SK-N-SH (cell line): ENCODE data around the gene PCDHB13.
"Not testable (repeated sequence)": the region's sequence is repeated elsewhere in the genome, so short reads cannot be mapped to it uniquely, and the experiment has no call there.

Experiments
- CHD2 ChIP-seq: fragments of 150-350 bp; IDR thresholded peaks from 2 replicates; pipeline ENCODE4 v1.6.1; 2018; ENCODE audit warnings: low read length; ENCODE audit not compliant: partially characterized antibody
- CTCF ChIP-seq: fragments of 200-600 bp; sonication (generic); IDR thresholded peaks from 2 replicates; pipeline ENCODE4 v1.6.1; 2017; ENCODE audit warnings: antibody characterized with exemption, mild to moderate bottlenecking, moderate library complexity
- ELF1 ChIP-seq: IDR thresholded peaks from 2 replicates; pipeline ENCODE4 v1.4.0; 2012
- EP300 ChIP-seq, 2 experiments: IDR thresholded peaks; 2 replicates each; pipeline versions ENCODE4 v1.4.0 to v1.6.1; 2012; ENCODE audit warnings: borderline replicate concordance in 1 of 2, low read depth in 1 of 2, low read length in 1 of 2
- EZH2phosphoT487 ChIP-seq: fragments of 200-600 bp; sonication (generic); IDR thresholded peaks from 2 replicates; pipeline ENCODE4 v1.6.1; 2017; ENCODE audit warnings: low read depth, mixed run types, mild to moderate bottlenecking, antibody characterized with exemption, moderate library complexity, borderline replicate concordance
- FOXJ3 ChIP-seq: sonication (generic); formaldehyde crosslinking; IDR thresholded peaks from 2 replicates; pipeline ENCODE4 v1.5.1; 2020; ENCODE audit warnings: mild to moderate bottlenecking, missing genetic modification reagents
- FOXM1 ChIP-seq: IDR thresholded peaks from 2 replicates; pipeline ENCODE4 v1.4.0; 2012; ENCODE audit warnings: low read depth, mild to moderate bottlenecking
- JUND ChIP-seq: IDR thresholded peaks from 2 replicates; pipeline ENCODE4 v1.4.0; 2012
- MEF2A ChIP-seq: IDR thresholded peaks from 2 replicates; pipeline ENCODE4 v1.4.0; 2012; ENCODE audit warnings: low read depth, borderline replicate concordance
- POLR2AphosphoS5 ChIP-seq: IDR thresholded peaks from 2 replicates; pipeline ENCODE4 v1.6.1; 2012; ENCODE audit warnings: low read depth, low read length
- RFX5 ChIP-seq: IDR thresholded peaks from 2 replicates; pipeline ENCODE4 v1.6.1; 2012; ENCODE audit warnings: mild to moderate bottlenecking, improper control_type of control experiment, low read length
- TAF1 ChIP-seq: IDR thresholded peaks from 2 replicates; pipeline ENCODE4 v1.6.1; 2012; ENCODE audit warnings: low read depth, mild to moderate bottlenecking, low read length, moderate library complexity, borderline replicate concordance

GRCh38 chr5:141210281-141210680 lies 3.4 kb upstream of the PCDHB13 start:
- not testable (repeated sequence) for TF ChIP-seq TAF1; CTCF; JUND; MEF2A; FOXM1; POLR2AphosphoS5; RFX5; ELF1; EZH2phosphoT487; CHD2; FOXJ3; EP300 (IDR thresholded peaks at IDR 0.05; ENCODE audit: borderline replicate concordance in 1 of 2, low read depth in 1 of 2, low read length in 1 of 2)
